HG02852 (cell line): Measurements from ENCODE around the gene FILIP1L.
A peak's percentile ranks its signal among the peaks of the same experiment; 100 is the strongest.

ENCODE experiments used
- ATAC-seq: cut with Tn5 transposase; IDR thresholded peaks from one replicate; pipeline ENCODE4 v1.9.1; 2021; ENCODE audit warnings: mild to moderate bottlenecking, moderate library complexity; ENCODE audit not compliant: unreplicated experiment

The FILIP1L gene

DNA sequence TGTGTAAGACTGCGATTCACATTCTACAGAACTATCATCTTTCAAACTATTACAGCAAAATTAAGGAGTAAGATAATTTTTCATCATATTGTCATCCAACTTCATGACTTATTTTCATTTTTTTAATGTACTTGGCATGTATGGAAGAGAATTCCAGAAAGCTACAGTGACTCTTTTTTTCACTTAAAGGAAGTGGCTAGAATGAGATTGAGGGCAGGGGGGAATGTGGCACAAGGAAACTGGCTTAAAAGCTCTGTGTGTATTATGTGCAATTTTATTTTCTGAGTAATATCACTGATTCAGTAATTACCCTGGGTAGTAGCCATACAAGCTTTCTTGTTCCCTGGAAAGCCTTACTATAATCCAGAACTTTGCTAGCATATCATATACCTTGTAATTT is 94.6 kb downstream of the FILIP1L start:
- no peak for ATAC-seq

DNA sequence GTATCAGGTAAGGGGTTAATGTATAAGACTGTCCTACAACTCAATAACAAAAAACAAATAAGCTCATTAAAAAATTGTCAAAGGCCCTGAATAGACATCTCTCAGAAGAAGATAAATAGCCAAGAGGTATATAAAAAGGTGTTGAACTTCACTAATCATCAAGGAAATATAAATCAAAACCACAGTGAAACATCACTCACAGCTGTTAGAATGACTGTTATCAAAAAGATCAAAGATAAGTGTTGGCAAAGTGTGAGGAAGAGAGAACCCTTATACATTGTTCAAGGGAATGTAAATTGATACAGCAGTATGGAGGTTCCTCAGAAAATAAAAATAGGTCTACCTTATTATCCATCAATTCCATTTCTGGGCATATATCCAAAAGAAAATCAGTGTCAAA is 95.5 kb downstream of the FILIP1L start:
- no peak for ATAC-seq

DNA sequence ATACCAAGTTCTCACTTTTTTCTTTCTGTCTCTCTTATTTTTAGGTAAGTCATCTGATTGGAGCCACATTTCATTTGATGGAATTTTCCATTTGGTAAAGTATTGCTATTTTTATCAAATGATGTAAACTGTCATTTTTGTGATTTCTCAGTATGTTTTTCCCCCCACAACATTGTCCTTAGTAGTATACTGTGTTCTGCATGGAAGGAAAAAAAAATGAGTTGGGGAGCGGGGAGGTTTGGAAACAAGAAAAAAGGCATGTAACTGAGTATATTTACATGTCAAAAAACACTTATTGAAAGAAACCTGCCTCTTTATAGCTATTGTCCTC is 104.2 kb downstream of the FILIP1L start:
- ATAC-seq: no peak

DNA sequence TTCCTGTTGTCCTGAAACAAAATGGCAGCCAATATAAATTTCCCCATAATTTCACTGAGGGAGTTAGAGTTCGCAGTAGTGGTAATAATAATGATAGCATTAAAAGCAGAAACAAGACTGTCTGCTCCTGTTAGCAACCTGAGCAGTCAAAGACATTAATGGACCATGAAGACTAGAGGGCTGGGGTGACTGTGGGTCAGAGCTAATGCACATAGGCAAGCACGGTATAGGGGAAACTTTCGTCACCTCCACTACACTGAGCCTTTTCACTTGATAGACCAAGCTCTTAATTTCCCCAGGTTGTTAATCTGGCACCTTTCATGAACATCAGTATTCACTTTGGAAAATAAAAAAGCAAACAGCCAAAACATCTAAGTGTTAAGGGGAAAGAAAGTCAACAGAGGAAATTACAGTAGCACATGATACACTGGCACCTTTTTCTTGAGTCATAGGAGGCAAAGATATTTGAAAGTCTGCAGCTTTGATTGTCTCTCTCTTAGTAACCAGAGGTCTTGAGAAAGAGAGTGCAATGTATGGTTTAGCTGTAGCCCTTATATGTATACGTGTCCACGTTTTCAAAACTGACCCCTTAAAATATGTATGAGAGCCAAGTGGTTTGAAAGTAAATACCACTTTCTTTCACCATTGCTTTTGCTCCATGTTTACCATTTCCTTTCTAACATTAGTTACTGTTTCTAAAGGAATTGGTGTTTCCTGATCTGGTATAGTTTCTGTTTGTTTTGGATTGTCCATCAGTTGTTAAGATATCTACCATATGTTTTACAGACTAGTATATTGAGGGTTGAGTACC is 104.8 kb downstream of the FILIP1L start:
- ATAC-seq: no peak

DNA sequence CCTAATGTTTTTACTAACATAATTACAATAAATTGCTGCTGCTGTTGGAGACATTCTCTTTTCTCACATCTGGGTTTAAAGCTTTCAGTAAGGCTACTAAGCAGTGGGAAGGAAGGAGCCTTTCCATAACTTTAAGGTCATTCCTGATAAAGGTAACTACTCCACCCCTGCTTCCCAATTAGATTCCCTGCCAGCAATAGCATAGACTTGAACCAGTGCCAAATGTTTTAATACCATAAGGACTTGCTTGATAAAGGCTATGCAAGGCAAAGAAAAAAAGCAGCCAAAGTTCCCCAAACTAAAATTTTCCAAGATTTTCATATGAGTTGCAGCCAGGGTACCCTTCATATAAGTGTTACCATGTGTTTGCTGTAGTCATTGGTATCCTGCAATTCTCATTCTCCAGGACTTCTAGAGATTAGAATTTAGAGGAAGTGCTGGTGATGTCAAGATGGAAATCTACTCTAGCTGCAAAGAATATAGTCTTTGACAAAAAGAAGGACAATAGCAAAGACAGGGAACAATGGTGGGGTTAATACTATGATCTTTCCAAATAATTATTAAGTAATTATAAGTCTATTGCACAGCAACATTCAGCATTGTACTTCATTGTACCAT is 106.1 kb downstream of the FILIP1L start:
- ATAC-seq: no peak

DNA sequence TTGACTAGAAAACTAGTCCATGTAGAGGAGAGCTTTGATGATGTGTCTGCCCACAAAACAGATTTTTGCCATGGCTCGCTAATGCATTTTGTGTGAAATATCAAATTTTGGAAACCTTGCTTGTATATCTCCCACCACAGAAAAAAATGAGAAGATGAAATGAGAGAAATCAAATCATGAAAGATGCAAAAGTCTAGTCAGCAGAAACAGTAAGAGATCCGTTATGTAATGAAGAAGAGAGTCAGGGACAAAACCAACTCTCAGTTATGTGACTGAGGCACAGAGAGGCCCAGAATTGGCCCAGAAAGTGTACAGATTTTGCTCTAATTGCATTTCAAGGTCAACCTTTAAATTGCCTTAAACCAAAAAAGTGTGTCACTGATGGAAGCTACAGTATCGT is 107.0 kb downstream of the FILIP1L start:
- no peak for ATAC-seq

DNA sequence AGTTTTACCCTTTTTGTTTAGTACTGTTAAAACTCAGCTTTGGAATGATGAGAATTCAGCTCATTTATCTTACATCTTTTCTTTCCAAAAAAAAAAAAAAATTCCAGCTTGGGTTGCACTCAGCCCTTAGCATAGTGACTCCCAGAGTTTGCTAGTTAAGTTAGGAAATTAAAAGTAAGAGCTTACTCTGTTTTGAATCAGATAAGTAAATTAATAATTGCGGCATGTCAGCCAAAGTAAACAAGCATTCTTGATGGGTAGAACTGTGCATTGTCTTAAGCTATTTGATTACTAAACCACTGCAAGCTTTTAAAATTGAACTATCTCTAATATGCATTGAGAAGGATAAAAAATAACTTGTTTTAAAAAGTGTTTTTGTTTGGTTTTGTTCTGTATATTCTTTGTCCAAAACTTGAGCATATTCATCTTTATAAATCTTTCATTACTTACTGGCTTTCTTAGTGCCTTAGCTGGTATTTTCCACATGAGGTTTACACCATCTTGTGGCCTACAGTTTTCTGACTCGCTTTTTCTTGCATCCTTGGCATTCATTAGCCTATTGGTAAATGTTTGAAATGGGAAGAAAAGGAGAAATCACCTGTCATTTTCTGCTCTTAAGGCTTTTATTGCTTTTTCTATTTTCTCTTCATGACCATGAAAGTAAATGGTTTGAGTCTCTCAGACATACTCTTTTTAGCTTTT is 107.6 kb downstream of the FILIP1L start:
- ATAC-seq: no peak

DNA sequence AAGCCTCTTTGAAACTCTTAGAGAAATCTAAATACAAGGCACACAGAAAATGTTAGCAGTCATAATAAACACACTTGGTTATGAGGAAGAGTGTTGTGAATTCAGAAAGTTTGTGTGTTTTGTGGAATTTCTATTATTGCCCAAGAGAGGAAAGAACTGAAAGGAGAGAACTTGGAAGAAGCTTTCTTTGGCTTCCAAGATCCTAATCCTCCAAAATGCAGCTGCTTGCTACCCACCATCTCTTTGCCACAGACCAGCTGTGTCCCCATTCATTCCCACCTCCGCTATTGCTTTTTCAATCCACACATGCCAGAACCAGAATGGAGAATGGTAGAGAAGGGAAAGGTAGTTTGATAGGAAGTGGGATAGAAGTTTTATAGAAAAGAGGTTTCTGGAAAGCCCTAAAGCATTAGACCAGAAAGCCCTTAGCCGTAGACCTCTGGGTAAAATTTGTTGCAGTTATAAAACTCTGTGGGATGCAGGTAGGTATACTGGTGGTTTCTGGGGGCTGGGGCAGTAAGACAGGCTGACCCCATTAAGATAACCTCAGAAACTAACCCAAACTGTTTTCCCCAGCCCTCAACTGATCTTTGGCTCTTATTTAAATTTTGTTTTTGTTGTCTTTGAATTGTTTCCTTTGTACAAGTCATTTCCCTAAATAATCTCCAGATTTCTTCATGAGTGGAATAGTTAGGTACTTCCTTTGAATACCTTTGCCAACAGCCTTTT is 108.5 kb downstream of the FILIP1L start:
- no peak for ATAC-seq

DNA sequence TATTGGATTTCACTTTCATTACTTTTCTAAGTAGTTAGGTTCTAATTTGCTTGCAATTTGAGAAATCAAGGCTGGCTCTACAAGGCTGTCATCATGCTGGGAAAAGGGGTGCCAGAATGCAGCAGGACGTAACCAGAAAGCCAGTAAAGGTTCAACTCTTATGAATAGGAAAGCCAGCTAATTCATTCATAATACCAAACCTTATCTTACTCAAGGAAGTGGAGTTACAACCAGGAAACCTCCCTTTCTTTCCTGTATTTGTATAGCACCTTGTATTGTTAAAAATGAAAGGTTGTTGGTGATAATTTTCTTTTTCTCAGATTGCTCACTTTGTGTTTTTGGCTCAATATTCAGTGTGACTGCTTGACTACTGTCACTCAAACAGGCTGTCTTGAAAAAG is 109.4 kb downstream of the FILIP1L start:
- no peak for ATAC-seq

DNA sequence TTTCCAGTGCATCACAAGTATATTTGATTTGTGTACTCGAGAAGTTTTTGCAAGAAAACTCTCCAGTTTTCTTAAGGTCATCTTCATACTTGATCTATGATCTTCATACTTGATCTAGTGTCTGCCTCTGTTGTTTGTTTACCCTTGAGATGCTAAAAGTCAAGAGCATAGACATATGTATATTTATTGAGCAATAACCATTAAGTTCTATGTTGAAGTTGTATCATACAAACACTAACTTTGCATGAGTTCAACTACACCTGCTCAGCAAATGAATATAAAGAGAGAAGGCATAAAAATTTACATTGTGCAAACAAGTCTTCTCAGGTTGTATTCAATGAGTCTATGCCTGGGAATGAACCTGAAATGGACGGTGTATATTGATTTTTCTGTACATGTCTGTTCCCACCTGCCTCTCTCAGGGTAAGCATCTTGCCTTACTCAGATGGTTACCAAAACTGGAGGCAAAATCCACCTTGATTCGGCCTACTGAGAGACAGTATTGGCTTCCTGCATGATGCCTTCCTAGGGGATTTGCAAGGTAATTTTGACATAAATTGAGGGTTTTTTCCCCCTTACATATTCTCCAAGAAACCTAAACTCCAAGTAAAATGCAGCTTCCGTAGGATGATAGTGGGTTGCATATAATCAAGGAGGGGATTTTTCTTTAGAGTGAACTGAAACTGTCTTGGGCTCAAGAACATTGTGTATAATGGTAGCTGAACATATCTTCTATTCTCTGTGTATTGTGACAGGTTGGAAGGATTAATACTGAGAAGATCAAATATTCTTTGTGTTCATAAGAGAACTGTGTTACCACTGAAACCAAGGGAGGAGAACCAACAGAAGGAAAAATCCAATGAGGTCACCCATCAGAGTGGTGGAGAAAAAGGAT is 110.4 kb downstream of the FILIP1L start:
- ATAC-seq: peak; percentile 55

DNA sequence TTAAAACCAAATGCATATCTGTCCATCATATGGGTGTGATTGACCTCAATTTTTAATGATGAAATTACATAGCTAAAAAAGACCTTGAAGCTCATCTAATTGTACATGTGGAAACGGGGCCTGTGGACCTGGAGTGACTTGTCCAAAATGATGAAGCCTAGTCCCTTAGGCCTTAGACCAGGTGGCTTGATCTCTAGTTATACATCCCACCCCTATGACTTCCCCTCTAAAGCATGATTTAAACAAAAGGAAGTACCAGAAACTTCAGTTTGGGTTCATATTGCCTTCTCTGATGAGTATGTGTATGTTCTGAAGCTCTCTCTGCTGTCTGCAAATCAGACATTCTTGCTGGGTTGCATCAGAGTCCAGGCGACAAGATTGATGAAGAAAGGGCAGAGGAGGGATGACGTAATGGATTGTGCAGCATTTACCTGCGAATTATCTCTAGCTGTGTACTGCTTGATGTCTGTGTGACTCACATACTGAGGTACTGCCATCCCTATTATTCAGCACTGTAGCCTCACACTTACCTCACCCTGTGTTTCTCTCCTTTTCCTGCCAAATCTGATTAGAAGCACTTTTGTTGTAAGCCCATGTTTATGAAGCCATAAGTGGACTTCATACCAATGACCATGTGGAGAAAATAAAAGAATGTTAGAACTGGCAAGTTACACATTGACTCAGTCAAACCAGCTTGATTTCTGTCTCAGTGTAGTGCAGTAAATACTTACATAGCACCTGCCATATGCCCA is 111.5 kb downstream of the FILIP1L start:
- ATAC-seq: no peak

DNA sequence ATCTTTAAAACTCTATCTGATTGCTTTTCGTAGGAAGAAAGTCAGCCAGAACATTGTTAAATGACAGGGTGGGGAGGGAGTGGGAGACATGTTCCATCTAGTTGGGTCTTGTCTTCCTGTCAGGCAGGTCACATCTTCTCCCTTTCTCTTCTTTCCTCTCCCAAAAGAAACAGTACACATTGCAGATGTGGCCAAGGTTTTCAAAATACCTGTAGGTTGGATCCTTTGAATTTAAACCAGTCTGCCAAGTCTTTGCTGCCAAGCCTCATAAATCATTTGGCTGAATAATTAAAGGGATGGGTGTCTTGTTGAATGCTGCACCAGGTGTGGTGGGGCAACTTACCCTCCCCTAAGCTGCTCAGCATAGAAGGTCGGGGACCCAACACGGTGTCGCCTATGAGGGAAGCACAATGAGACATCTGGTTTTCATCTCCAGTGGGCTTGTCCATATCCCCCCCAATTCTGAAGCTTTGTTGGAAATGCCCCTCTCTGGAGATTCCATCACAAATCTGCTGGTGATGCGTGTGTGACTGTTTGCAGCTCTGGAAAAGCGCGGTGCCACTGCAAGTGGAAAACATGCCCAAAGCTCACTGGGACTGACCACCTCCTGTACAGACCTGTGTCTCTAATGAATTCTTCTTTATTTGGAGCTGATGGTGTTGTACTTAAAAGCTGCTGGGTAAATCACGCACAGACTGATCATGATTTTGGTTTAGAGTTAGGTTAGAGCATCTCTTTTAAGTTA is 112.6 kb downstream of the FILIP1L start:
- ATAC-seq: no peak

DNA sequence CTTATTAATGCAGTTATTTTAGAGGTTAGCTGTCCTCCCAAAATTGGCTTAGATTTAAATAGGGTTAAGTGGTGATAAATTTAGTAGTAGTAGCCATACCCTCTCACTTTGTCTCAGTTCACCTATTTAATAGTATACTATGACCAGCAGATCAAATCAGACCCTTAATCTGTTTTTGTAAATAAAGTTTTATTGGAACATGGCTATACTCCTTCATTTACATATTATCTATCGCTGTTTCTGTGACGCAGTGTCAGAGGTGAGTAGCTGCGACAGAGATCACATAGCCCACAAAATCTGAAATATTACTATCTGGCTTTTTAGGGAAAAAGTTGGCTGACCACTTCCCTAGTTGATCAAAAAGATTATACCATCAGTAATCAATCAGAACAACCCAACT is 113.2 kb downstream of the FILIP1L start:
- no peak for ATAC-seq

DNA sequence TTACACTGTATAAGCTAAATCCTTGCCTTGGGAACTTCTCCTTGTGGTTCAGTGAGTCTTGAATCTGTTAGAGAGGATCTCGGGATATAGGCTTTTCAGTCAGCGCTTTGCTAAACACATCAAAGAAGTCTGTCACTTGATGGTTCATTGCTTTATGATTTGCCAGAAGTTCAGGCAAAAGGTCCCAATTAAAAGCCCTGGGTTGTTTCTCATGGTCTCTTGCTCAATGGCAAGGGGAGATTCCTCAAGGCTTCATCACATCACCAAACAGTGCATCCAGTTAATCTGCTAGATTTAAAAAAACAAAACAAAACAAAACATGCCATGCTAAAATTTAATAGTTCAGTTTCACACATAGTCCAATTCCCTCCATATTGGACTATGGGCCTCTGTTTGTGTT is 114.8 kb downstream of the FILIP1L start:
- no peak for ATAC-seq

DNA sequence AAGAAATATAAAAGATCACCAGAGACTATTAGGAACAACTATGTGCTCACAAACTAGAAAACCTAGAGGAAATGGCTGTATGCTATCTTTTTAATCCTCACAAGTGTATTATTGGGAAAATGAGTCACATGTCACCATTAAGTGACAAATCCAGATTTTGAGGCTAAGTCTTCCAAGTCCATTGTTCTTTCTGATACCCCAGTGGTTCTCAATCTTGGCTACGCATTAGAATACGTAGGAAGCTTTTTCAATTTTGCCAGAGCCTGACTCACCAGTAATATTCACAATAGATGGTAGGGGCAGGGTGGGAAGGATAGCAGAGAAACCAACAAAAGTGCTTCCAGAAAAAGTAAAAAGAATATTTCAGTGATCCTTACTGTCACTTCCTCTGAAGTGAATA is 117.0 kb downstream of the FILIP1L start:
- no peak for ATAC-seq

DNA sequence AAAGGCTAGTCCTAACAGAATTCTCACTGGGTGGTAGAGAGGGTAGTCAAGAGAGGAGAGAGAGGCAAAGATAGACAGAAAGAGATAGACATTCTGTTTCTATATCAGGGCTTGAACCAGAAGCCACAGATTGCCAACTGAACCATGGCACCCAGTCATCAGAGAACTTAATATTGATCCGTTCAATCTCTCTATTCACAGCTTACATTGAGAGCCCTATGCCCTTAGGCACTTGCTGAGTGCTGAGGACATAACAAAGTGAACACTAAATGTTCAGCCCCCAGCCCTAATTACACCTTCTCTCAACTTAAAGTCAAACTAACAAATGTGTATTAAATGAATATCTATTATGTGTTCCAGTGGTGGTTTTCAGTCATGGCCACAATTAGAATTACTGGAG is 124.1 kb downstream of the FILIP1L start:
- no peak for ATAC-seq

DNA sequence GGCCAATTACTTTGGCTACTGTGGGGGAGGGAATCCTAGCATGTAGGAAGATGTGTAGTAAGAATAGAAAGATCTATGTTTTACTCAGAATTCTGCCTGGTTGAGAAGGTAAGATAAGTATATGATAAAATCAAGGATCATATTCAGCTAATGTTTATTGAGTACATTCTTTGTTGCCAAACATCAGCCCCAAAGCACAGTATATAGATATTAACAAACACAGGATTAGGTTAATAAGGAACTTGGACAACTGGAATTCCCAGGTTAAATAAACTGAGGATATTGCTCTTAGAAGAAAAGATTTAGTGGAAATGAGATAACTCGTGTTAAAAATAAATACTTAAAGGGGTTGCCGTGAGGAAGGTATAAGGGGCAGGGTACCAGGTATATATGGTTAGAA is 129.6 kb downstream of the FILIP1L start:
- ATAC-seq: no peak

DNA sequence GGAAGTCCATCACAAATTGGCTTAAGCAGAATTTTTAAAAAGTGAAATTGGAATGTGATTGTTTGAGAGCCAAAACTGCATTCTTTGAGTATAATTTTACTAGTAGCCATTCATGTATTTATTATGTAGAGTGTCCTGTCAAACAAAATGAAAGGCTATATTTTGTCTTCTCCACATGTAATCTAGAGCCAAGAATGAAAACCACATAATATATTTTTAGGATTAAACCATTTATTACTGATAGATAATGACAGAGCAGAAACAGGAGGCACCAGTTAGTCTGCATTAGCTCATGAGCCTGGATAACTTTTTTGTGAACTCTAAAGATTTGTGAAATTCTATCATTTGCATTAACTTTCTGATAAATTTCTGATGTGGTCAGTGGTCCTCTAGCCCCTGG is 130.2 kb downstream of the FILIP1L start:
- ATAC-seq: no peak

DNA sequence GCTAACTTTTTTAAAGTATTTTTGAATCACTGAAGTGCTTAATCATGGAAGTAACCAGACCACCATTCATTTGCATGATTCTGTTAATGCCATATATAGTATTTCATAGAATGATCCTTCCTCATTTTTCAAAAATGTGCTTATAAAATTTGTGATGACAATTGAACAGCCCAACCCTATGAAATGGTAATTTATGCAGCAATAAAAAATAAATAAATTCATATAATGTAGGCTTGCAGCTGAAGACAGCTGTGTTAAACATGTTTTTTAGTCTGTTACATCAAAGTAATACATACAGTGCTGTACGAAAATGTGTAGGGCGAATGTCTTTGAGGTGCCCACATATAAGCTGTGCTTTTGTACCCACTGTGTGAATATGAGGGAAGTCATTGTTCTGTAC is 131.7 kb downstream of the FILIP1L start:
- ATAC-seq: no peak
